Nucleus accumbens (tissue), 56 donors: Measurements from ENCODE around the gene CALN1.
"Not testable (repeated sequence)": the region's sequence is repeated elsewhere in the genome, so short reads cannot be mapped to it uniquely, and the experiment has no call there.

Source experiments
- DNase-seq, 56 donors: peaks; one replicate each; lab custom pipeline; 2025; lab: John Stamatoyannopoulos, UW

CALN1 gene

GRCh38 chr7:71776726-71777125 is 635.4 kb downstream of the CALN1 start:
- DNase-seq = no peak

- peak in 6 of 56 donors; percentile 8 to 20 (median 16) for DNase-seq
Observed at GRCh38 chr7:71775648-71776047, 636.5 kb downstream of the CALN1 start.

GRCh38 chr7:71772779-71773178 is 639.4 kb downstream of the CALN1 start:
- no peak for DNase-seq

GRCh38 chr7:71770269-71770907 is 641.8 kb downstream of the CALN1 start:
- no peak for DNase-seq

- no peak for DNase-seq
Observed at GRCh38 chr7:71769326-71769725, 642.8 kb downstream of the CALN1 start.

- DNase-seq = no peak
Observed at GRCh38 chr7:71768450-71768849, 643.7 kb downstream of the CALN1 start.

GRCh38 chr7:71766016-71766415 is 646.1 kb downstream of the CALN1 start:
- DNase-seq = no peak

GRCh38 chr7:71761336-71761735 is 650.8 kb downstream of the CALN1 start:
- DNase-seq = no peak

GRCh38 chr7:71754828-71755227 is 657.3 kb downstream of the CALN1 start:
- no peak for DNase-seq

- no peak for DNase-seq
Observed at GRCh38 chr7:71753956-71754664, 658.0 kb downstream of the CALN1 start.

- DNase-seq = no peak
Observed at GRCh38 chr7:71753236-71753635, 658.9 kb downstream of the CALN1 start.

GRCh38 chr7:71752171-71752935 is 659.8 kb downstream of the CALN1 start:
- peak in 46 of 56 donors; percentile 0 to 75 (median 35) for DNase-seq

- no peak for DNase-seq
Observed at GRCh38 chr7:71750290-71750689, 661.8 kb downstream of the CALN1 start.

- DNase-seq = peak in 2 of 56 donors; percentile 0 to 19
Observed at GRCh38 chr7:71746006-71746405, 666.1 kb downstream of the CALN1 start.

- no peak for DNase-seq
Observed at GRCh38 chr7:71740174-71740560, 672.0 kb downstream of the CALN1 start.

GRCh38 chr7:71739520-71740173 is 672.5 kb downstream of the CALN1 start:
- no peak for DNase-seq

GRCh38 chr7:71737931-71738540 is 674.1 kb downstream of the CALN1 start:
- not testable (repeated sequence) for DNase-seq

- peak in 47 of 56 donors; percentile 1 to 84 (median 32) for DNase-seq
Observed at GRCh38 chr7:71735961-71736556, 676.1 kb downstream of the CALN1 start.

GRCh38 chr7:71733107-71733870 is 678.8 kb downstream of the CALN1 start:
- peak in 51 of 56 donors; percentile 1 to 90 (median 57) for DNase-seq
